Hepatocyte (in vitro differentiated cells): ENCODE data around the gene FBXL7. TPM values are rescaled to one million over a fixed set of nuclear protein-coding genes. Genes with fewer than 3 reads are reported as not detected.
A peak's percentile ranks its signal among the peaks of the same experiment; 100 is the strongest.

Source experiments
- DNase-seq: peaks from one replicate; pipeline ENCODE4 v3.0.0-alpha.2; 2016; ENCODE audit warnings: low spot score
- H2AFZ ChIP-seq: fragments of 200-600 bp; sonication (generic); 2 replicates; pipeline ENCODE4 v1.6.0; 2016; ENCODE audit warnings: antibody characterized with exemption, mild to moderate bottlenecking
- H3K27ac ChIP-seq: fragments of 200-600 bp; sonication (generic); 2 replicates; pipeline ENCODE4 v1.5.1; 2016; ENCODE audit warnings: mild to moderate bottlenecking
- H3K27me3 ChIP-seq: fragments of 200-600 bp; sonication (generic); 2 replicates; pipeline ENCODE4 v1.6.1; 2016
- H3K36me3 ChIP-seq: fragments of 200-600 bp; sonication (generic); replicated peaks from 2 replicates; pipeline ENCODE4 v1.5.1; 2016; ENCODE audit warnings: low read depth; ENCODE audit not compliant: insufficient read depth
- H3K4me1 ChIP-seq: fragments of 200-600 bp; sonication (generic); 2 replicates; pipeline ENCODE4 v1.5.1; 2016; ENCODE audit warnings: mild to moderate bottlenecking, moderate library complexity; ENCODE audit not compliant: insufficient read depth
- H3K4me2 ChIP-seq: fragments of 200-600 bp; sonication (generic); 2 replicates; pipeline ENCODE4 v1.6.0; 2016
- H3K4me3 ChIP-seq: fragments of 200-600 bp; sonication (generic); 2 replicates; pipeline ENCODE4 v1.5.1; 2016; ENCODE audit warnings: mild to moderate bottlenecking
- H3K79me2 ChIP-seq: fragments of 200-600 bp; sonication (generic); 2 replicates; pipeline ENCODE4 v1.6.0; 2017; ENCODE audit warnings: mild to moderate bottlenecking
- H3K9me2 ChIP-seq: fragments of 200-600 bp; sonication (generic); replicated peaks from 2 replicates; pipeline ENCODE4 v1.6.0; 2017; ENCODE audit warnings: mild to moderate bottlenecking; ENCODE audit not compliant: insufficient read depth
- H3K9me3 ChIP-seq: fragments of 200-600 bp; sonication (generic); 2 replicates; pipeline ENCODE4 v1.5.1; 2016; ENCODE audit warnings: low read depth, mild to moderate bottlenecking
- H4K20me1 ChIP-seq: fragments of 200-600 bp; sonication (generic); 2 replicates; pipeline ENCODE4 v1.6.0; 2016; ENCODE audit warnings: mild to moderate bottlenecking; ENCODE audit not compliant: insufficient read depth, poor library complexity, severe bottlenecking
- CTCF ChIP-seq: fragments of 200-600 bp; sonication (generic); IDR thresholded peaks from 2 replicates; pipeline ENCODE4 v1.5.1; 2016; ENCODE audit warnings: antibody characterized with exemption, mild to moderate bottlenecking; ENCODE audit not compliant: poor library complexity
- EZH2 ChIP-seq: fragments of 200-600 bp; sonication (generic); IDR thresholded peaks from 2 replicates; pipeline ENCODE4 v1.6.1; 2016; ENCODE audit warnings: antibody characterized with exemption, mild to moderate bottlenecking, borderline replicate concordance
- EZH2phosphoT487 ChIP-seq: fragments of 200-600 bp; sonication (generic); IDR thresholded peaks from one replicate; pipeline ENCODE4 v1.6.1; 2018; ENCODE audit warnings: antibody characterized with exemption, mild to moderate bottlenecking, low read depth, moderate library complexity; ENCODE audit not compliant: unreplicated experiment, severe bottlenecking
- WGBS: methylation state at CpG from one replicate; pipeline ENCODE4 v1.1.6; 2016; ENCODE audit warnings: low lambda C conversion rate; ENCODE audit errors: missing lambda C conversion rate; 5-methylcytosine and 5-hydroxymethylcytosine counted together
- polyA plus RNA-seq: library from polyadenylated mRNA; unstranded; fragments of >200 nt; fragmentation: Nextera tagmentation; extraction: Ambion mirVana; gene quantifications from 2 replicates; pipeline ENCODE4 v1.2.1, GENCODE V29; 2016
- total RNA-seq: library from RNA; depleted of rRNA; stranded (reverse); fragments of >200 nt; gene quantifications from 2 replicates; pipeline ENCODE4 v1.2.3, GENCODE V29; 2014

FBXL7 gene
- total and polyA plus RNA-seq, 2 experiments from 2014 or later, result 8.4 to 10.3 TPM

GRCh38 chr5:15741591-15741990, 241.6 kb downstream of the FBXL7 start:
- no peak overlapping the region for H2AFZ ChIP-seq
- DNase-seq, result no peak
- H3K27me3 ChIP-seq, result no peaks in the 10 kb centered on the region
- TF ChIP-seq CTCF, result no peak
- no peak for TF ChIP-seq EZH2
- TF ChIP-seq EZH2phosphoT487, result no peak
- peak overlapping the region; percentile 13 for H3K27ac ChIP-seq
- no peak overlapping the region for H3K4me2 ChIP-seq
- no peaks in the 10 kb centered on the region for H4K20me1 ChIP-seq
- H3K79me2 ChIP-seq, result peaks cover 8% of the 10 kb centered on the region
- H3K36me3 ChIP-seq, result no peaks in the 10 kb centered on the region
- H3K4me3 ChIP-seq, result no peak overlapping the region
- peaks cover 6% of the 10 kb centered on the region for H3K4me1 ChIP-seq
- H3K9me2 ChIP-seq, result no peaks in the 10 kb centered on the region
- H3K9me3 ChIP-seq, result no peaks in the 10 kb centered on the region
- 55% methylated on average over 5 of the region's 5 CpGs for WGBS

GRCh38 chr5:15746833-15747232, 246.9 kb downstream of the FBXL7 start:
- no peak overlapping the region for H3K4me2 ChIP-seq
- no peaks in the 10 kb centered on the region for H4K20me1 ChIP-seq
- no peak overlapping the region for H3K4me3 ChIP-seq
- no peaks in the 10 kb centered on the region for H3K4me1 ChIP-seq
- no peaks in the 10 kb centered on the region for H3K27me3 ChIP-seq
- H3K36me3 ChIP-seq, result no peaks in the 10 kb centered on the region
- WGBS, result 83% methylated on average over 2 of the region's 2 CpGs
- no peak overlapping the region for H3K27ac ChIP-seq
- TF ChIP-seq CTCF (no peak), EZH2phosphoT487 (no peak)
- H3K9me3 ChIP-seq, result no peaks in the 10 kb centered on the region
- peaks cover 8% of the 10 kb centered on the region for H3K79me2 ChIP-seq
- DNase-seq, result no peak
- H2AFZ ChIP-seq, result no peak overlapping the region
- H3K9me2 ChIP-seq, result no peaks in the 10 kb centered on the region

- H3K4me1 ChIP-seq, result peaks cover 3% of the 10 kb centered on the region
- no peak overlapping the region for H3K27ac ChIP-seq
- no peak for DNase-seq
- H4K20me1 ChIP-seq, result no peaks in the 10 kb centered on the region
- WGBS, result 91% methylated on average over 2 of the region's 2 CpGs
- peaks cover 11% of the 10 kb centered on the region for H3K79me2 ChIP-seq
- H3K9me3 ChIP-seq, result no peaks in the 10 kb centered on the region
- H2AFZ ChIP-seq, result no peak overlapping the region
- TF ChIP-seq CTCF (no peak), EZH2phosphoT487 (no peak), EZH2 (no peak)
- H3K36me3 ChIP-seq, result no peaks in the 10 kb centered on the region
- H3K27me3 ChIP-seq, result no peaks in the 10 kb centered on the region
- no peak overlapping the region for H3K4me2 ChIP-seq
- no peaks in the 10 kb centered on the region for H3K9me2 ChIP-seq
- no peak overlapping the region for H3K4me3 ChIP-seq
Observed at GRCh38 chr5:15748266-15748665, 248.3 kb downstream of the FBXL7 start.
